Measurements from ENCODE around the gene MYBBP1A. TPM values are rescaled to one million over a fixed set of nuclear protein-coding genes. Genes with fewer than 3 reads are reported as not detected.

MYBBP1A gene
- polyA plus RNA-seq, 1 donor: 46.0 TPM

- Histone ChIP-seq H3K36me3 (ENCODE audit: control insufficient read depth, insufficient read depth, low read length) (peaks cover 75% of the 10 kb centered on the region), H3K27me3 (ENCODE audit: control insufficient read depth, insufficient read depth, low read length) (no peaks in the 10 kb centered on the region), H3K4me3 (ENCODE audit: low read length) (no peak overlapping the region), H3K9me3 (ENCODE audit: control insufficient read depth, low read depth, low read length) (no peaks in the 10 kb centered on the region), H3K27ac (ENCODE audit: low read length) (no peak overlapping the region), H3K4me1 (ENCODE audit: control insufficient read depth, insufficient read depth, low read length) (peaks cover 5% of the 10 kb centered on the region)
- WGBS (ENCODE audit: insufficient coverage, low lambda C conversion rate): no CpG with 5 or more reads among the region's 16 CpGs
- DNase-seq: no peak
Observed at GRCh38 chr17:4550534-4551039, 4.6 kb downstream of the MYBBP1A start.

DNA sequence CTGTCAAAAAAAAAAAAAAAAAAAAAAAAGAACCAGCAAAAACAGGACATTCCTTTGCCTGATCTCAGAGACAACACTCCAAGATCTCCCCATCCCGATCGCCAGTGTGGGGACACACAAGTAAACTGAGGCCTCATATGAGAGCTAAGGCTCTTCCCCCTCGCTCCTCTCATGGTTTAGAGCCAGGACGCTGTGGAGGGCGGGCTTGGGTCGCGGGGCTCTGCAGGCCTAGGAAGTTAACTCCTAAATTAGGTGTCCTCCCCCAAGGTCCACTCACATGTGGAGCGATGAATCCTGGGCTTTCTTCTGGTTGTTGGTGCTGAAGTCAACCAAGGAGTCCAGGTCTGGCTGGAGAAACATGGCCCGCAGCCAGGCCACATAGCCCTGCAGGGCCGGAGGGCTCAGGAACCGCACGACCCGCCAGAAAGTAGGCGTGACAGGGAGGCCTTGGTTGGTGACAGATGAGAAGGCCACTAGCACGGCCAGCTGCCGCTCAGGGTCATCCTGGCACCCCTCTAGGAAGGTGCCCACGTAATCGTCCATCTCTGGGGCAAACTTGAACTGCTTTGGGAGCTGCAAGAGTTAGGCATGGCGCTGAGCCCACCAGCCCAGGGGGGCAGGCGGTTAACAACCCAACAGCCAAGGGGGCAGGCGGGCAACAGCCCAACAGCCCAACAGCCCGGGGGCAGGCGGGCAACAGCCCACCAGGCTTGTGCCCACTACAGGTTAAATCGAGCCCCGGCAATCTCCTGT, 5.2 kb downstream of the MYBBP1A start:
- H3K9me3 ChIP-seq (ENCODE audit: control insufficient read depth, low read depth, low read length): no peaks in the 10 kb centered on the region
- WGBS (ENCODE audit: insufficient coverage, low lambda C conversion rate): no CpG with 5 or more reads among the region's 25 CpGs
- DNase-seq: no peak
- peaks cover 5% of the 10 kb centered on the region for H3K4me1 ChIP-seq (ENCODE audit: control insufficient read depth, insufficient read depth, low read length)
- H3K27ac ChIP-seq (ENCODE audit: low read length): no peak overlapping the region
- peaks cover 79% of the 10 kb centered on the region for H3K36me3 ChIP-seq (ENCODE audit: control insufficient read depth, insufficient read depth, low read length)
- no peaks in the 10 kb centered on the region for H3K27me3 ChIP-seq (ENCODE audit: control insufficient read depth, insufficient read depth, low read length)
- no peak overlapping the region for H3K4me3 ChIP-seq (ENCODE audit: low read length)

GRCh38 chr17:4548721-4549531, 6.3 kb downstream of the MYBBP1A start:
- Histone ChIP-seq H3K4me3 (ENCODE audit: low read length) (no peak overlapping the region), H3K4me1 (ENCODE audit: control insufficient read depth, insufficient read depth, low read length) (peaks cover under 1% of the 10 kb centered on the region), H3K27ac (ENCODE audit: low read length) (no peak overlapping the region), H3K27me3 (ENCODE audit: control insufficient read depth, insufficient read depth, low read length) (no peaks in the 10 kb centered on the region), H3K9me3 (ENCODE audit: control insufficient read depth, low read depth, low read length) (no peaks in the 10 kb centered on the region), H3K36me3 (ENCODE audit: control insufficient read depth, insufficient read depth, low read length) (peaks cover 84% of the 10 kb centered on the region)
- WGBS (ENCODE audit: insufficient coverage, low lambda C conversion rate): no CpG with 5 or more reads among the region's 24 CpGs
- DNase-seq: no peak

- Histone ChIP-seq H3K27me3 (ENCODE audit: control insufficient read depth, insufficient read depth, low read length) (no peaks in the 10 kb centered on the region), H3K4me1 (ENCODE audit: control insufficient read depth, insufficient read depth, low read length) (no peaks in the 10 kb centered on the region), H3K36me3 (ENCODE audit: control insufficient read depth, insufficient read depth, low read length) (peaks cover 85% of the 10 kb centered on the region), H3K27ac (ENCODE audit: low read length) (no peak overlapping the region), H3K4me3 (ENCODE audit: low read length) (no peak overlapping the region), H3K9me3 (ENCODE audit: control insufficient read depth, low read depth, low read length) (no peaks in the 10 kb centered on the region)
- no CpG with 5 or more reads among the region's 18 CpGs for WGBS (ENCODE audit: insufficient coverage, low lambda C conversion rate)
- DNase-seq: no peak
Observed at GRCh38 chr17:4548061-4548461, 7.1 kb downstream of the MYBBP1A start.

GRCh38 chr17:4547118-4547906, 7.9 kb downstream of the MYBBP1A start:
- no peak overlapping the region for H3K27ac ChIP-seq (ENCODE audit: low read length)
- no peak for DNase-seq
- no peak overlapping the region for H3K4me3 ChIP-seq (ENCODE audit: low read length)
- peaks cover 86% of the 10 kb centered on the region for H3K36me3 ChIP-seq (ENCODE audit: control insufficient read depth, insufficient read depth, low read length)
- H3K4me1 ChIP-seq (ENCODE audit: control insufficient read depth, insufficient read depth, low read length): no peaks in the 10 kb centered on the region
- no peaks in the 10 kb centered on the region for H3K27me3 ChIP-seq (ENCODE audit: control insufficient read depth, insufficient read depth, low read length)
- no CpG with 5 or more reads among the region's 17 CpGs for WGBS (ENCODE audit: insufficient coverage, low lambda C conversion rate)
- H3K9me3 ChIP-seq (ENCODE audit: control insufficient read depth, low read depth, low read length): no peaks in the 10 kb centered on the region

GRCh38 chr17:4545217-4545951, 9.8 kb downstream of the MYBBP1A start:
- peaks cover 86% of the 10 kb centered on the region for H3K36me3 ChIP-seq (ENCODE audit: control insufficient read depth, insufficient read depth, low read length)
- no peak for DNase-seq

DNA sequence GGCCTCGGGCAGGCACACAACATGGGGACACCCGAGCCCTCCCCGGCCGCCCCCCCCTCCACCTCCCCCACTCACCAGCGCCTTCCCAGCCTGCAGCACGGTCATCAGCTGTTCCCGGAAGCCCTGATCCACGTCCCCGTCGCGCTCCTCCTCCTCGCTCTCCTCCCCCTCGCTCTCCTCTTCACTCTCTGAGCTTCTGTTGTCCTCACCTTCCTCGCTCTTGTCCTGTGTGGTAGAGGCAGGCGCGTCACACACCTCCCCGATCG, 10.3 kb downstream of the MYBBP1A start:
- Histone ChIP-seq H3K9me3 (ENCODE audit: control insufficient read depth, low read depth, low read length) (no peaks in the 10 kb centered on the region), H3K4me3 (ENCODE audit: low read length) (no peak overlapping the region), H3K27ac (ENCODE audit: low read length) (no peak overlapping the region), H3K4me1 (ENCODE audit: control insufficient read depth, insufficient read depth, low read length) (peaks cover 21% of the 10 kb centered on the region), H3K27me3 (ENCODE audit: control insufficient read depth, insufficient read depth, low read length) (no peaks in the 10 kb centered on the region), H3K36me3 (ENCODE audit: control insufficient read depth, insufficient read depth, low read length) (peaks cover 85% of the 10 kb centered on the region)
- no peak for DNase-seq
- no CpG with 5 or more reads among the region's 18 CpGs for WGBS (ENCODE audit: insufficient coverage, low lambda C conversion rate)

More at GRCh38 chr17:4545217-4545951, 9.8 kb downstream of the MYBBP1A start:
- Histone ChIP-seq H3K9me3 (ENCODE audit: control insufficient read depth, low read depth, low read length) (no peaks in the 10 kb centered on the region), H3K4me3 (ENCODE audit: low read length) (no peak overlapping the region), H3K27me3 (ENCODE audit: control insufficient read depth, insufficient read depth, low read length) (no peaks in the 10 kb centered on the region), H3K4me1 (ENCODE audit: control insufficient read depth, insufficient read depth, low read length) (peaks cover 17% of the 10 kb centered on the region), H3K27ac (ENCODE audit: low read length) (no peak overlapping the region)
- WGBS (ENCODE audit: insufficient coverage, low lambda C conversion rate): no CpG with 5 or more reads among the region's 32 CpGs

DNA sequence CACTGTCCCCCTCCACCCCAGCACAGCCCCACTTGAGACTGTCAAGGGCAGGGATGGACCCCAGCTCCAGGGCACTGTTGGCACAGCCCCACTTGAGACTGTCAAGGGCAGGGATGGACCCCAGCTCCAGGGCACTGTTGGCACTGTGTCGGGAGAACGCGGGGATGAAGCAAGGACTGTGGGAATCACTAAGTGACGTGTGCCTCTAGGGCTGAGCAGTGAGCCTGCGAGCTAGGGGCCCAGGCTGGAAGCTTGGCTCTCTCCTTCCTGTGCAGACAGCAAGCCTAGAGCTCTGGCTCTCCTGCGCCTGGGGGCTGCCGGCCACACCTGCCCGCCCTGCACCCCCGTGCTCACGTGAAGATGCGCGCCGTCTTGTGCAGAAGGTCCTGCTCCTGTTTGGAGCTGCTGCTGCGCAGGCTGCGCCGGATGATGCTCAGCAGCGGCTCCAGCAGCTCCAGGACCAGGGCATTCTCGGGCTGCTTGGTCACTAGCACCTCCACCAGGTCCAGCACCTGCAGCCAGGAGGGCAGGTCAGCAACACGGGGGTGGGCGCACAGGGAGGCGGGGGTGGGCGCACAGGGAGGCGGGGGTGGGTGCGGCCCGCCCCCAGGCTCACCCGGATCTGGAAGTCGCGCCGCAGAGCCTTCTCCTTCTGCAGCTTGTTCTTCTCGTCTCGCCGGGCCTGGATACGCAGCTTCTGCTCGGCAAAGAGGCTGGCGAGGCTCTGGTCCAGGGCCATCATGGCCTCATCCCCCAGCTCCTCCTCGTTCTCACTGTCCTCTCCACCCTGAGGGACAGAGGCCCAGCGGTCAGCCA, 10.8 kb downstream of the MYBBP1A start:
- Histone ChIP-seq H3K36me3 (ENCODE audit: control insufficient read depth, insufficient read depth, low read length) (peaks cover 85% of the 10 kb centered on the region), H3K27me3 (ENCODE audit: control insufficient read depth, insufficient read depth, low read length) (no peaks in the 10 kb centered on the region), H3K27ac (ENCODE audit: low read length) (no peak overlapping the region), H3K9me3 (ENCODE audit: control insufficient read depth, low read depth, low read length) (no peaks in the 10 kb centered on the region), H3K4me3 (ENCODE audit: low read length) (no peak overlapping the region), H3K4me1 (ENCODE audit: control insufficient read depth, insufficient read depth, low read length) (peaks cover 24% of the 10 kb centered on the region)
- no peak for DNase-seq
- whole genome bisulfite sequencing (ENCODE audit: insufficient coverage, low lambda C conversion rate): no CpG with 5 or more reads among the region's 37 CpGs

GRCh38 chr17:4543557-4544026, 11.6 kb downstream of the MYBBP1A start:
- H3K27me3 ChIP-seq (ENCODE audit: control insufficient read depth, insufficient read depth, low read length): no peaks in the 10 kb centered on the region
- no peak for DNase-seq
- H3K36me3 ChIP-seq (ENCODE audit: control insufficient read depth, insufficient read depth, low read length): peaks cover 85% of the 10 kb centered on the region
- peaks cover 24% of the 10 kb centered on the region for H3K4me1 ChIP-seq (ENCODE audit: control insufficient read depth, insufficient read depth, low read length)
- WGBS (ENCODE audit: insufficient coverage, low lambda C conversion rate): no CpG with 5 or more reads among the region's 19 CpGs
- H3K27ac ChIP-seq (ENCODE audit: low read length): no peak overlapping the region
- H3K9me3 ChIP-seq (ENCODE audit: control insufficient read depth, low read depth, low read length): no peaks in the 10 kb centered on the region
- no peak overlapping the region for H3K4me3 ChIP-seq (ENCODE audit: low read length)
